DMS 273 treated with DMSO at 0.1 percent for 48 hours (cell line): Measurements from ENCODE around the gene CHMP6.

ENCODE experiments used
- DNase-seq: peaks from one replicate; lab custom pipeline; 2025; lab: John Stamatoyannopoulos, UW

The CHMP6 gene

GRCh38 chr17:80991645-80992076 is at the start of gene CHMP6:
CHMP6 (plus strand) TSS chr17:80991841; CDS start chr17:80991919, 78 bp downstream.
- DNase-seq: peak; percentile 12

GRCh38 chr17:80942423-80943345 is 49.0 kb upstream of the CHMP6 start:
- DNase-seq: no peak

GRCh38 chr17:80943346-80944145 is 48.1 kb upstream of the CHMP6 start:
- no peak for DNase-seq

- DNase-seq: no peak
These were observed 47.3 kb upstream of the CHMP6 start for GRCh38 chr17:80944326-80944725.

- no peak for DNase-seq
These were observed 45.9 kb upstream of the CHMP6 start for GRCh38 chr17:80945736-80946135.

- DNase-seq: no peak
These were observed 45.2 kb upstream of the CHMP6 start for GRCh38 chr17:80946449-80946848.

- no peak for DNase-seq
These were observed 44.3 kb upstream of the CHMP6 start for GRCh38 chr17:80947200-80947940.

- no peak for DNase-seq
These were observed 43.3 kb upstream of the CHMP6 start for GRCh38 chr17:80948019-80948975.

GRCh38 chr17:80948976-80949450 is 42.6 kb upstream of the CHMP6 start:
- DNase-seq: no peak

GRCh38 chr17:80949451-80950421 is 41.9 kb upstream of the CHMP6 start:
- DNase-seq: no peak

GRCh38 chr17:80950466-80951120 is 41.0 kb upstream of the CHMP6 start:
- DNase-seq: no peak

- DNase-seq: no peak
These were observed 40.2 kb upstream of the CHMP6 start for GRCh38 chr17:80951121-80952090.

- DNase-seq: no peak
These were observed 39.4 kb upstream of the CHMP6 start for GRCh38 chr17:80952291-80952690.

- DNase-seq: no peak
These were observed 37.9 kb upstream of the CHMP6 start for GRCh38 chr17:80953471-80954315.

- DNase-seq: no peak
These were observed 36.6 kb upstream of the CHMP6 start for GRCh38 chr17:80955078-80955477.

- DNase-seq: no peak
These were observed 35.9 kb upstream of the CHMP6 start for GRCh38 chr17:80955671-80956280.
